ENCODE data around the gene LBH.

DNA sequence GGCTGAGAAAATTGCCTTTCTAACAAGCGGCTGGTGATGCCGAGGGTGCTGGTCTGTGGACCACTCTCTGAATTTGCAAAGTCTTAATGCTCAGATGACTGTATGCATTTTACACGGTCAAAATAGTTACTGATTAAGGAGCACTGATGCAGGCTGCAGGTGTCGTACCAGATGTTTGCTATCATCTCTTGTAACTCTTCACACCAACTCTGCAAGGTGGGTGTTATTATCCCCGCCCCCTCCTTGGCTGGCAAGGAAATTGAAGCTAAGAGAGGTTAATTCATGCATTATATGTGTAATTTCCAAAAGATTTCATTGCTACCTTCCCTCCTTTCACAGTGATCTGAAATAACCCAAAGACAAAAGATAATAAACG is 13.0 kb upstream of the LBH start:
- no peak for TF ChIP-seq POLR2AphosphoS5 (IDR thresholded peaks at IDR 0.05; ENCODE audit: low read depth, low read length)
- TF ChIP-seq POU2F2 (IDR thresholded peaks at IDR 0.05; ENCODE audit: low read depth, low read length) = no peak

Data from GM12891 (cell line).